ACHN (cell line): ENCODE data around the gene GREM2.

Source experiments
- DNase-seq: peaks from one replicate; pipeline ENCODE4 v3.0.0-alpha.2; 2015
- in situ Hi-C: cut with HindIII; loops from 2 replicates; pipeline ENCODE4 v1.10.0; 2017; ENCODE audit warnings: low sequenced_read_pairs, low pct_ligation_motif_present, low pct_unique_long_range_greater_than_20kb

Gene GREM2

GRCh38 chr1:240486611-240487010 lies 125.3 kb downstream of the GREM2 start:
- DNase-seq = peak; percentile 60
- in situ Hi-C loops = no loop called here

- in situ Hi-C loops = no loop called here
- no peak for DNase-seq
Measured at GRCh38 chr1:240484804-240485443, 127.0 kb downstream of the GREM2 start.

- no peak for DNase-seq
- in situ Hi-C loops = no loop called here
Measured at GRCh38 chr1:240478536-240478935, 133.4 kb downstream of the GREM2 start.

GRCh38 chr1:240475832-240476231 lies 136.1 kb downstream of the GREM2 start:
- in situ Hi-C loops = no loop called here

GRCh38 chr1:240474133-240474614 lies 137.8 kb downstream of the GREM2 start:
- peak; percentile 22 for DNase-seq
- in situ Hi-C loops = no loop called here

More at GRCh38 chr1:240475832-240476231, 136.1 kb downstream of the GREM2 start:
- DNase-seq = no peak

GRCh38 chr1:240468656-240469055 lies 143.3 kb downstream of the GREM2 start:
- in situ Hi-C loops = no loop called here
- no peak for DNase-seq

GRCh38 chr1:240467895-240468294 lies 144.1 kb downstream of the GREM2 start:
- DNase-seq = no peak
- in situ Hi-C loops = no loop called here

- in situ Hi-C loops = no loop called here
- no peak for DNase-seq
Measured at GRCh38 chr1:240466509-240466908, 145.4 kb downstream of the GREM2 start.

GRCh38 chr1:240465531-240465940 lies 146.4 kb downstream of the GREM2 start:
- peak; percentile 30 for DNase-seq
- in situ Hi-C loops = no loop called here

- DNase-seq = no peak
- in situ Hi-C loops = no loop called here
Measured at GRCh38 chr1:240464099-240464498, 147.9 kb downstream of the GREM2 start.

GRCh38 chr1:240462766-240463395 lies 149.1 kb downstream of the GREM2 start:
- no peak for DNase-seq
- in situ Hi-C loops = no loop called here

- no peak for DNase-seq
- in situ Hi-C loops = no loop called here
Measured at GRCh38 chr1:240462277-240462676, 149.7 kb downstream of the GREM2 start.

- in situ Hi-C loops = no loop called here
- no peak for DNase-seq
Measured at GRCh38 chr1:240457203-240457602, 154.8 kb downstream of the GREM2 start.

- in situ Hi-C loops = no loop called here
- peak; percentile 60 for DNase-seq
Measured at GRCh38 chr1:240455228-240455821, 156.6 kb downstream of the GREM2 start.

- in situ Hi-C loops = no loop called here
- DNase-seq = no peak
Measured at GRCh38 chr1:240445369-240445768, 166.6 kb downstream of the GREM2 start.

GRCh38 chr1:240441669-240442068 lies 170.3 kb downstream of the GREM2 start:
- DNase-seq = no peak
- in situ Hi-C loops = no loop called here
